Cardiac fibroblast (primary cell): ENCODE results near the gene SLC15A4.
"Not testable (repeated sequence)": the region's sequence is repeated elsewhere in the genome, so short reads cannot be mapped to it uniquely, and the experiment has no call there.

Experiments
- DNase-seq, 2 donors: peaks; one replicate each; pipeline versions ENCODE4 v3.0.0 to v3.0.0-alpha.2; 2010; ENCODE audit warnings: low read depth in 2 of 2
- H3K4me3 ChIP-seq, 2 donors: replicated peaks in 1 of 2; 1 replicate in 1 of 2; 2 replicates in 1 of 2; pipeline ENCODE4 v1.5.1; 2011; ENCODE audit warnings: low read depth in 2 of 2, low read length in 2 of 2, mild to moderate bottlenecking in 2 of 2, moderate library complexity in 1 of 2
- CTCF ChIP-seq: IDR thresholded peaks from one replicate; pipeline ENCODE4 v1.5.1; 2011; ENCODE audit warnings: low read depth, mild to moderate bottlenecking, low read length, inconsistent platforms

Gene SLC15A4

GRCh38 chr12:128852885-128853599 is 29.3 kb upstream of the SLC15A4 start, which contains the start of gene GLT1D1:
TSS of gene GLT1D1 (plus strand) at chr12:128853478. CDS start at chr12:128853582, 104 bp downstream.
- no peak for DNase-seq
- no peak within 1 kb of the TSS for H3K4me3 ChIP-seq

GRCh38 chr12:128852026-128852698 is 28.4 kb upstream of the SLC15A4 start:
- no peak overlapping the region for H3K4me3 ChIP-seq
- no peak for DNase-seq
- TF ChIP-seq CTCF: no peak

More at GRCh38 chr12:128852885-128853599, 29.3 kb upstream of the SLC15A4 start, which contains the start of gene GLT1D1:
- TF ChIP-seq CTCF: no peak

DNA sequence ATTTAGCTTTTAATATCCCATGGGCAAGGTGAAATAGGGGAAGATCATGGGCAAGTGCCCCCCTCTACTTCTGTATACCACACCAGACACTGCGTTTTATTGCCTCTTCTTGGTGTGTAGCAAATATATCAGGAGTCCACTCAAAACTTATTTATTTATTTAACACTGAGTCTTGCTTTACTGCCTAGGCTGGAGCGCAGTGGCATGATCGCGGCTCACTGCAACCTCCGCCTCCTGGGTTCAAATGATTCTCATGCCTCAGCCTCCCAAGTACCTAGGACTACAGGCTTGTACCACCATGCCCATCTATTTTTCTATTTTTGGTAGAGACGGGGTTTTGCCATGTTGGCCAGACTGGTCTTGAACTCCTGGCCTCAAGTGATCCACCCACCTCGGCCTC is 27.7 kb upstream of the SLC15A4 start:
- not testable (repeated sequence) for DNase-seq, H3K4me3 ChIP-seq

DNA sequence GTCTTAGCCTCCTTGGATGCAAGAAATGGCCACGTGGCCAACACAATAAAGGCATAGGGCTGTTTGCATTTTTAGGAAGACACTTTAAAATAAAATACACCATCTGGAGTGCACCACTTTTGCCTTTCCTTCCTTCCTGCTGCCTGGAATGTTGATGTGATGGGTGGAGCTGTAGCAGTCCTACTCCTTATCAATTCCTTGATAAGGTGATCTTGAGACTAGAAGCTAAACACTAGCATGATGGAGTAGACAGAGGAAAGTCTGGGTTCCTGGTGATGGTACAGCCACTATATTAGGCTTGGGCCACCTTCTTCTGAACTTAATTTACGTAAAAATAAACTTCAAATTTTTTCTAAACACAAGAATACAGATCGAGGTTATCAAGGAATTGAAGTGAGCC is 26.6 kb upstream of the SLC15A4 start:
- TF ChIP-seq CTCF: no peak
- no peak for DNase-seq
- H3K4me3 ChIP-seq: no peak overlapping the region

DNA sequence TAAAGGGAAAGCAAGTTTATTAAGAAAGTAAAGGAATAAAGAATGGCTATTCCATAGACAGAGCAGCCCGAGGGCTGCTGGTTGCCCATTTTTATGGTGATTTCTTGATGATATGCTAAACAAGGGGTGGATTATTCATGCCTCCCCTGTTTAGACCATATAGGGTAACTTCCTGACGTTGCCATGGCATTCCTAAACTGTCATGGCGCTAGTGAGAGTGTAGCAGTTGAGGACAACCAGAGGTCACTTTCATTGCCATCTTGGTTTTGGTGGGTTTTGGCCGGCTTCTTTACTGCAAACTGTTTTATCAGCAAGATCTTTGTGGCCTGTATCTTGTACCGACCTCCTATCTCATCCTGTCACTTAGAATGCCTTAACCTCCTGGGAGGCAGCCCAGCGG is 26.0 kb upstream of the SLC15A4 start:
- not testable (repeated sequence) for DNase-seq

DNA sequence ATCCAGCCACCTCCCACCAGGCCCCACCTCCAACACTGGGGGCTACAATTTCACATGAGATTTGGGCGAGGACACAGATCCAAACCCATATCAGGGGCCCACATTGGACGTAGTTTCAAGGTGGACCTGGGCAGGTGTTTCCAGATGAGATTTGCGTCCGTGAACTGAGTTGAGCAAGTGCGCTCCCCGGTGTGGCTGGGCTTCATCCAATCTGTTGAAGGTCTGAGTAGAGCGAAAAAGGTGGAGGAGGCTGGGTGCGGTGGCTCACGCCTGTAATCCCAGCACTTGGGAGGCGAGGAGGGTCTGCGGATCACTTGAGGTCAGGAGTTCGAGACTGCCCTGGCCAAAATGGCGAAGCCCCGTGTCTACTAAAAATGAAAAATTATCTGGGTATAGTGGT is 24.6 kb upstream of the SLC15A4 start:
- no peak overlapping the region for H3K4me3 ChIP-seq
- DNase-seq: no peak
- no peak for TF ChIP-seq CTCF

More for the DNA sequence above, 26.0 kb upstream of the SLC15A4 start:
- H3K4me3 ChIP-seq: not testable (repeated sequence)

DNA sequence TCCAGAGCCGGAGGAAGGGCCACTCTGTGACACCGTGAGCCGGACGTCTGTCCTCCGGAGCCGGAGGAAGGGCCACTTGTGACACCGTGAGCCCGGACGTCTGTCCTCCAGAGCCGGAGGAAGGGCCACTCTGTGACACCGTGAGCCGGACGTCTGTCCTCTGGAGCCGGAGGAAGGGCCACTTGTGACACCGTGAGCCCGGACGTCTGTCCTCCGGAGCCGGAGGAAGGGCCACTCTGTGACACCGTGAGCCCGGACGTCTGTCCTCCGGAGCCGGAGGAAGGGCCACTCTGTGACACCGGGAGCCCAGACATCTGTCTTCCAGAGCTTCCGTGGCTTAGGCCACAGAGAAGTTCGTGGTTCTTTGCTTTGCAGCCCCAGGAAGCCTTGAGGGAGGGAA is 22.9 kb upstream of the SLC15A4 start:
- DNase-seq, H3K4me3 ChIP-seq: not testable (repeated sequence)

DNA sequence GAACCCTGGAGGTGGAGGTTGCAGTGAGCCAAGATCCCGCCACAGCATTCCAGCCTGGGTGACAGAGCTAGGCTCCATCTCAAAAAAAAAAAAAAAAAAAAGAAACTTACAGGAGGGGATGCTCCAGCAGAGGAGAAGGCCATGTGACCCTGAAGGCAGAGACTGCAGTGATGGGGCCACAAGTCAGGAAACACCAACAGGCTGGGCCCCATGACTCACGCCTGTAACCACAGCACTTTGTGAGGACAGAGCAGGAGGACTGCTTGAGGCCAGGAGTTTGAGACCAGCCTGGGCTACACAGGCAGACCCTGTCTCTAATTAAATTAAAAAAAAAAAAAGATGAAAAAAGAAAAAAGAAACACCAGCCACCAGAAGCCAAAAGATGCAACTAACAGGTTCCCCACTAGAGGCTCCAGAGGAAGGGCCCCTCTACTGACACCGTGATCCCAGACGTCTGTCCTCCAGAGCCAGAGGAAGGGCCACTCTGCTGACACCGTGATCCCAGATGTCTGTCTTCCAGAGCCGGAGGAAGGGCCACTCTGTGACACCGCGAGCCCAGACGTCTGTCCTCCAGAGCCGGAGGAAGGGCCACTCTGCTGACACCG is 20.4 kb upstream of the SLC15A4 start:
- no peak for DNase-seq
- H3K4me3 ChIP-seq: no peak overlapping the region
- no peak for TF ChIP-seq CTCF
